Measurements from ENCODE around the gene ZNF625. TPM values are rescaled to one million over a fixed set of nuclear protein-coding genes. Genes with fewer than 3 reads are reported as not detected.
A peak's percentile ranks its signal among the peaks of the same experiment; 100 is the strongest.

ZNF625 gene
- polyA plus RNA-seq, 2 donors = 0.47 to 0.75 TPM

- H3K4me3 ChIP-seq (ENCODE audit: low read depth in 1 of 2, low read length in 2 of 2) = peak overlapping the region; percentile 86 to 95
- 12 to 13% methylated on average over 2 of the region's 2 CpGs for WGBS, 2 donors
- H3K36me3 ChIP-seq (ENCODE audit: control insufficient read depth in 2 of 2, insufficient read depth in 2 of 2, low read length in 1 of 2) = no peaks in the 10 kb centered on the region
- no peaks in the 10 kb centered on the region for H3K27me3 ChIP-seq (ENCODE audit: control insufficient read depth in 1 of 2, insufficient read depth in 2 of 2, low read length in 2 of 2)
- H3K4me1 ChIP-seq (ENCODE audit: control insufficient read depth in 2 of 2, insufficient read depth in 2 of 2, low read length in 1 of 2) = peaks cover 0 to 3% of the 10 kb centered on the region in 2 donors
- no peak overlapping the region for H3K27ac ChIP-seq (ENCODE audit: low read depth in 2 of 2, low read length in 1 of 2)
- peaks cover 0 to 2% of the 10 kb centered on the region in 2 donors for H3K9me3 ChIP-seq (ENCODE audit: control insufficient read depth in 2 of 2, insufficient read depth in 1 of 2, low read depth in 1 of 2, low read length in 1 of 2)
Observed at GRCh38 chr19:12163826-12164225, 7.3 kb upstream of the ZNF625 start.

- Histone ChIP-seq H3K4me1 (ENCODE audit: control insufficient read depth in 2 of 2, insufficient read depth in 2 of 2, low read length in 1 of 2) (peaks cover 0 to 3% of the 10 kb centered on the region in 2 donors), H3K27ac (ENCODE audit: low read depth in 2 of 2, low read length in 1 of 2) (peak within 1 kb of the TSS; percentile 94 to 98), H3K9me3 (ENCODE audit: control insufficient read depth in 2 of 2, insufficient read depth in 1 of 2, low read depth in 1 of 2, low read length in 1 of 2) (no peaks in the 10 kb centered on the region), H3K4me3 (ENCODE audit: low read depth in 1 of 2, low read length in 2 of 2) (peak within 1 kb of the TSS; percentile 86 to 95), H3K36me3 (ENCODE audit: control insufficient read depth in 2 of 2, insufficient read depth in 2 of 2, low read length in 1 of 2) (no peaks in the 10 kb centered on the region), H3K27me3 (ENCODE audit: control insufficient read depth in 1 of 2, insufficient read depth in 2 of 2, low read length in 2 of 2) (no peaks in the 10 kb centered on the region)
- 0 to 1% methylated on average over 52 to 57 of the region's 57 CpGs for WGBS, 2 donors
Observed at GRCh38 chr19:12162882-12163806, 6.6 kb upstream of the ZNF625 start, which contains the start of gene ZNF136. Gene ZNF136, plus strand, starts transcription at chr19:12163096. Its CDS starts 108 bp downstream, at chr19:12163204.

- Histone ChIP-seq H3K4me3 (ENCODE audit: low read depth in 1 of 2, low read length in 2 of 2) (peak overlapping the region; percentile 86 to 95), H3K27ac (ENCODE audit: low read depth in 2 of 2, low read length in 1 of 2) (peak overlapping the region; percentile 49 to 98), H3K9me3 (ENCODE audit: control insufficient read depth in 2 of 2, insufficient read depth in 1 of 2, low read depth in 1 of 2, low read length in 1 of 2) (no peaks in the 10 kb centered on the region), H3K27me3 (ENCODE audit: control insufficient read depth in 1 of 2, insufficient read depth in 2 of 2, low read length in 2 of 2) (no peaks in the 10 kb centered on the region), H3K4me1 (ENCODE audit: control insufficient read depth in 2 of 2, insufficient read depth in 2 of 2, low read length in 1 of 2) (peaks cover 0 to 3% of the 10 kb centered on the region in 2 donors), H3K36me3 (ENCODE audit: control insufficient read depth in 2 of 2, insufficient read depth in 2 of 2, low read length in 1 of 2) (no peaks in the 10 kb centered on the region)
- WGBS, 2 donors = 17 to 22% methylated on average over 8 of the region's 8 CpGs
Observed at GRCh38 chr19:12162513-12162881, 6.0 kb upstream of the ZNF625 start.

GRCh38 chr19:12159773-12160414 is 3.4 kb upstream of the ZNF625 start:
- Histone ChIP-seq H3K36me3 (ENCODE audit: control insufficient read depth in 2 of 2, insufficient read depth in 2 of 2, low read length in 1 of 2) (no peaks in the 10 kb centered on the region), H3K27me3 (ENCODE audit: control insufficient read depth in 1 of 2, insufficient read depth in 2 of 2, low read length in 2 of 2) (no peaks in the 10 kb centered on the region), H3K27ac (ENCODE audit: low read depth in 2 of 2, low read length in 1 of 2) (no peak overlapping the region), H3K4me1 (ENCODE audit: control insufficient read depth in 2 of 2, insufficient read depth in 2 of 2, low read length in 1 of 2) (peaks cover 0 to 3% of the 10 kb centered on the region in 2 donors), H3K9me3 (ENCODE audit: control insufficient read depth in 2 of 2, insufficient read depth in 1 of 2, low read depth in 1 of 2, low read length in 1 of 2) (no peaks in the 10 kb centered on the region), H3K4me3 (ENCODE audit: low read depth in 1 of 2, low read length in 2 of 2) (no peak overlapping the region)
- 95 to 96% methylated on average over 25 of the region's 25 CpGs for WGBS, 2 donors

- WGBS, 2 donors = 16 to 24% methylated on average over 11 of the region's 11 CpGs
- no peak overlapping the region for H3K27ac ChIP-seq (ENCODE audit: low read depth in 2 of 2, low read length in 1 of 2)
- no peaks in the 10 kb centered on the region for H3K36me3 ChIP-seq (ENCODE audit: control insufficient read depth in 2 of 2, insufficient read depth in 2 of 2, low read length in 1 of 2)
- no peaks in the 10 kb centered on the region for H3K9me3 ChIP-seq (ENCODE audit: control insufficient read depth in 2 of 2, insufficient read depth in 1 of 2, low read depth in 1 of 2, low read length in 1 of 2)
- peak overlapping the region; percentile 63 to 72 for H3K4me3 ChIP-seq (ENCODE audit: low read depth in 1 of 2, low read length in 2 of 2)
- H3K27me3 ChIP-seq (ENCODE audit: control insufficient read depth in 1 of 2, insufficient read depth in 2 of 2, low read length in 2 of 2) = no peaks in the 10 kb centered on the region
- no peaks in the 10 kb centered on the region for H3K4me1 ChIP-seq (ENCODE audit: control insufficient read depth in 2 of 2, insufficient read depth in 2 of 2, low read length in 1 of 2)
Observed at GRCh38 chr19:12155324-12155860, 1.1 kb downstream of the ZNF625 start.

GRCh38 chr19:12145348-12145747 is 11.2 kb downstream of the ZNF625 start:
- no peak overlapping the region for H3K27ac ChIP-seq (ENCODE audit: low read depth in 2 of 2, low read length in 1 of 2)
- peaks cover 2 to 4% of the 10 kb centered on the region in 2 donors for H3K4me1 ChIP-seq (ENCODE audit: control insufficient read depth in 2 of 2, insufficient read depth in 2 of 2, low read length in 1 of 2)
- peaks cover 4 to 8% of the 10 kb centered on the region in 2 donors for H3K36me3 ChIP-seq (ENCODE audit: control insufficient read depth in 2 of 2, insufficient read depth in 2 of 2, low read length in 1 of 2)
- 95 to 97% methylated on average over 8 of the region's 8 CpGs for whole genome bisulfite sequencing, 2 donors
- no peak overlapping the region for H3K4me3 ChIP-seq (ENCODE audit: low read depth in 1 of 2, low read length in 2 of 2)
- peaks cover 0 to 10% of the 10 kb centered on the region in 2 donors for H3K9me3 ChIP-seq (ENCODE audit: control insufficient read depth in 2 of 2, insufficient read depth in 1 of 2, low read depth in 1 of 2, low read length in 1 of 2)
- no peaks in the 10 kb centered on the region for H3K27me3 ChIP-seq (ENCODE audit: control insufficient read depth in 1 of 2, insufficient read depth in 2 of 2, low read length in 2 of 2)

- Histone ChIP-seq H3K4me1 (ENCODE audit: control insufficient read depth in 2 of 2, insufficient read depth in 2 of 2, low read length in 1 of 2) (peaks cover 2 to 4% of the 10 kb centered on the region in 2 donors), H3K36me3 (ENCODE audit: control insufficient read depth in 2 of 2, insufficient read depth in 2 of 2, low read length in 1 of 2) (peaks cover 4 to 8% of the 10 kb centered on the region in 2 donors), H3K27me3 (ENCODE audit: control insufficient read depth in 1 of 2, insufficient read depth in 2 of 2, low read length in 2 of 2) (no peaks in the 10 kb centered on the region), H3K9me3 (ENCODE audit: control insufficient read depth in 2 of 2, insufficient read depth in 1 of 2, low read depth in 1 of 2, low read length in 1 of 2) (peaks cover 0 to 9% of the 10 kb centered on the region in 2 donors), H3K27ac (ENCODE audit: low read depth in 2 of 2, low read length in 1 of 2) (no peak overlapping the region), H3K4me3 (ENCODE audit: low read depth in 1 of 2, low read length in 2 of 2) (no peak overlapping the region)
- 55 to 56% methylated on average over 10 of the region's 10 CpGs for WGBS, 2 donors
Observed at GRCh38 chr19:12141405-12141736, 15.2 kb downstream of the ZNF625 start.

- peak overlapping the region; percentile 19 to 50 for H3K27ac ChIP-seq (ENCODE audit: low read depth in 2 of 2, low read length in 1 of 2)
- peaks cover 2 to 4% of the 10 kb centered on the region in 2 donors for H3K4me1 ChIP-seq (ENCODE audit: control insufficient read depth in 2 of 2, insufficient read depth in 2 of 2, low read length in 1 of 2)
- WGBS, 2 donors = 4 to 7% methylated on average over 17 of the region's 17 CpGs
- no peaks in the 10 kb centered on the region for H3K27me3 ChIP-seq (ENCODE audit: control insufficient read depth in 1 of 2, insufficient read depth in 2 of 2, low read length in 2 of 2)
- peaks cover 0 to 7% of the 10 kb centered on the region in 2 donors for H3K36me3 ChIP-seq (ENCODE audit: control insufficient read depth in 2 of 2, insufficient read depth in 2 of 2, low read length in 1 of 2)
- H3K4me3 ChIP-seq (ENCODE audit: low read depth in 1 of 2, low read length in 2 of 2) = peak overlapping the region; percentile 21 to 99
- H3K9me3 ChIP-seq (ENCODE audit: control insufficient read depth in 2 of 2, insufficient read depth in 1 of 2, low read depth in 1 of 2, low read length in 1 of 2) = peaks cover 0 to 6% of the 10 kb centered on the region in 2 donors
Observed at GRCh38 chr19:12140545-12141404, 15.8 kb downstream of the ZNF625 start.

Measured in esophagus (tissue), 2 donors.